Peyer's patch (tissue), 4 donors: Measurements from ENCODE around the gene KCTD13.

ENCODE experiments used
- CTCF ChIP-seq, 6 experiments: fragments of 450-650 bp in 4 of 6; fragments of 200-600 bp in 2 of 6; sonication (generic) in 1 of 6; IDR thresholded peaks; one replicate each; pipeline ENCODE4 v1.5.1; 2017 to 2019; ENCODE audit warnings: antibody characterized with exemption in 6 of 6, mild to moderate bottlenecking in 3 of 6, moderate library complexity in 1 of 6
- POLR2A ChIP-seq, 2 donors: fragments of 450-650 bp; IDR thresholded peaks; one replicate each; pipeline ENCODE4 v1.5.1; 2017; ENCODE audit warnings: antibody characterized with exemption in 2 of 2, mild to moderate bottlenecking in 2 of 2, moderate library complexity in 2 of 2

GRCh38 chr16:29860218-29860617 lies 65.8 kb downstream of the KCTD13 start:
- TF ChIP-seq POLR2A (IDR thresholded peaks at IDR 0.05) (no peak), CTCF (IDR thresholded peaks at IDR 0.05) (no peak)
